Neural cell (in vitro differentiated cells): Measurements from ENCODE around the gene IRF7. TPM values are rescaled to one million over a fixed set of nuclear protein-coding genes. Genes with fewer than 3 reads are reported as not detected.

Source experiments
- H2AFZ ChIP-seq: fragments of 200-600, 300-800 bp; sonication (generic), shearing (Covaris generic); 2 replicates; pipeline ENCODE4 v1.6.0; 2014; ENCODE audit warnings: low read depth, mild to moderate bottlenecking, antibody characterized with exemption, low read length, moderate library complexity
- H3F3A ChIP-seq: fragments of 200-600 bp; shearing (Covaris generic); 2 replicates; pipeline ENCODE4 v1.6.1; 2016; ENCODE audit warnings: mild to moderate bottlenecking, moderate library complexity, mixed read lengths, antibody characterized with exemption, low read length; ENCODE audit not compliant: insufficient read depth, poor library complexity, severe bottlenecking
- H3K27ac ChIP-seq: fragments of 200-600, 300-800 bp; sonication (generic), shearing (Covaris generic); 2 replicates; pipeline ENCODE4 v1.5.1; 2014; ENCODE audit warnings: mild to moderate bottlenecking, low read length, moderate library complexity
- H3K27me3 ChIP-seq: fragments of 300-800, 200-600 bp; sonication (generic), shearing (Covaris generic); 2 replicates; pipeline ENCODE4 v1.6.0; 2014; ENCODE audit warnings: mild to moderate bottlenecking, low read depth, low read length, moderate library complexity; ENCODE audit not compliant: insufficient read depth
- H3K36me3 ChIP-seq: fragments of 300-800, 200-600 bp; sonication (generic), shearing (Covaris generic); 2 replicates; pipeline ENCODE4 v1.5.1; 2014; ENCODE audit warnings: mild to moderate bottlenecking, antibody characterized with exemption, low read length, moderate library complexity; ENCODE audit not compliant: insufficient read depth
- H3K4me2 ChIP-seq: fragments of 300-800, 200-600 bp; sonication (generic), shearing (Covaris generic); 2 replicates; pipeline ENCODE4 v1.6.0; 2014; ENCODE audit warnings: mild to moderate bottlenecking, low read length
- H3K4me3 ChIP-seq: fragments of 300-800, 200-600 bp; sonication (generic), shearing (Covaris generic); 2 replicates; pipeline ENCODE4 v1.5.1; 2014; ENCODE audit warnings: mild to moderate bottlenecking, low read length, moderate library complexity
- H3K79me2 ChIP-seq: fragments of 200-600 bp; shearing (Covaris generic); replicated peaks from 2 replicates; pipeline ENCODE4 v1.6.0; 2014; ENCODE audit warnings: mild to moderate bottlenecking, low read length, moderate library complexity; ENCODE audit not compliant: insufficient read depth
- H3K9ac ChIP-seq: fragments of 300-800, 200-600 bp; sonication (generic), shearing (Covaris generic); 2 replicates; pipeline ENCODE4 v1.6.1; 2016; ENCODE audit warnings: mild to moderate bottlenecking, low read length, mixed read lengths
- H3K9me2 ChIP-seq: fragments of 200-600 bp; shearing (Covaris generic); 2 replicates; pipeline ENCODE4 v1.6.1; 2016; ENCODE audit warnings: mild to moderate bottlenecking, low read length, mixed read lengths; ENCODE audit not compliant: insufficient read depth
- H3K9me3 ChIP-seq: fragments of 200-600, 300-800 bp; sonication (generic), shearing (Covaris generic); 2 replicates; pipeline ENCODE4 v1.6.1; 2016; ENCODE audit warnings: mild to moderate bottlenecking, mixed run types, low read length, moderate library complexity, mixed read lengths
- H4K20me1 ChIP-seq: fragments of 200-600 bp; shearing (Covaris generic); 2 replicates; pipeline ENCODE4 v1.6.1; 2016; ENCODE audit warnings: mild to moderate bottlenecking, mixed run types; ENCODE audit not compliant: insufficient read depth
- EP300 ChIP-seq: fragments of 450-650 bp; conservative IDR thresholded peaks from 2 replicates; pipeline ENCODE4 v1.6.1; 2014; ENCODE audit warnings: antibody characterized with exemption, mild to moderate bottlenecking, moderate library complexity; ENCODE audit not compliant: poor library complexity, severe bottlenecking
- EZH2 ChIP-seq: fragments of 200-600, 300-800 bp; shearing (Covaris generic), sonication (generic); IDR thresholded peaks from 2 replicates; pipeline ENCODE4 v1.6.1; 2014; ENCODE audit warnings: antibody characterized with exemption, low read length, borderline replicate concordance, mild to moderate bottlenecking; ENCODE audit not compliant: insufficient read depth, poor library complexity, severe bottlenecking
- MXI1 ChIP-seq: fragments of 450-650 bp; conservative IDR thresholded peaks from 2 replicates; pipeline ENCODE4 v1.6.1; 2014; ENCODE audit warnings: antibody characterized with exemption, mild to moderate bottlenecking; ENCODE audit not compliant: poor library complexity, severe bottlenecking
- POLR2AphosphoS5 ChIP-seq: IDR thresholded peaks from 2 replicates; pipeline ENCODE4 v1.6.1; 2012
- RAD21 ChIP-seq: fragments of 450-650 bp; conservative IDR thresholded peaks from 2 replicates; pipeline ENCODE4 v1.6.1; 2014; ENCODE audit warnings: antibody characterized with exemption, mild to moderate bottlenecking, moderate library complexity
- SMC3 ChIP-seq: fragments of 450-650 bp; conservative IDR thresholded peaks from 2 replicates; pipeline ENCODE4 v1.6.1; 2014; ENCODE audit warnings: antibody characterized with exemption, mild to moderate bottlenecking, moderate library complexity; ENCODE audit not compliant: poor library complexity
- TAF1 ChIP-seq: IDR thresholded peaks from 2 replicates; pipeline ENCODE4 v1.6.1; 2012; ENCODE audit warnings: low read depth
- polyA plus RNA-seq: library from polyadenylated mRNA; depleted of rRNA; stranded (reverse); fragments of >200 nt; gene quantifications from 2 replicates; pipeline ENCODE4 v1.2.3, GENCODE V29; 2014
- TF ChIP-seq, protein P1 (sequence below): IDR thresholded peaks from 2 replicates; pipeline ENCODE4 v1.6.1; 2012; ENCODE audit warnings: borderline replicate concordance
- TF ChIP-seq, protein P2 (sequence below): fragments of 450-650 bp; IDR thresholded peaks from 2 replicates; pipeline ENCODE4 v1.5.1; 2014; ENCODE audit warnings: antibody characterized with exemption, mild to moderate bottlenecking, moderate library complexity; ENCODE audit not compliant: poor library complexity, severe bottlenecking

IRF7 gene
- polyA plus RNA-seq, 1 donor from 2014 or later: 1.1 TPM

DNA sequence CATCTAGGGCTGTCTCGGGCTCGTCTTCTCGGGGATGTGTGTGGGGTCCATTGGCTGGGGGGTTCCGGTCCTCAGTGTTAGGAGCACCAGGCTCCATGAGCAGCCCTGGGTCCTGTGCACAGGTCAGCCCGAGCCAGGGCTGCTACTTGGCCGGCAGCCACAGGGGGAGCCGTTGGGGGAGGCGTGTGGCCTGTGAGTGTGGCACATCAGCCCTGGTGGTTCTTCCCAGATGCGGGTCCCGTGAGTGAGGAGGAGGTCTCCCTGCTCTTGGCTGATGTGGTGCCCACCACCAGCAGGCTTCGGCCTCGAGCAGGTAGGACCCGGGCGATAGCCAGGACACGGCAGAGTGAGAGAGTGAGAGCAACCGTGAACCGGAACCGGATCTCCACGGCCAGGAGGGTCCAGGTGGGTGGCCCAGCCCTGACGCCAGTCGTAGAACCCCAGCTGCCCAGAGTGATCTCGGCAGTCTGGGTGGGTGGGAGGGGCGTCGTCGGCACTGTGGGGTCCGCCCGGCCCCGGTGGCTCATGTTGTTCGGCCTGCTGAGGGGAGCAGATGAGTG lies 18.5 kb downstream of the IRF7 start:
- no peak for TF ChIP-seq MXI1
- TF ChIP-seq EZH2: no peak
- TF ChIP-seq, protein P1, sequence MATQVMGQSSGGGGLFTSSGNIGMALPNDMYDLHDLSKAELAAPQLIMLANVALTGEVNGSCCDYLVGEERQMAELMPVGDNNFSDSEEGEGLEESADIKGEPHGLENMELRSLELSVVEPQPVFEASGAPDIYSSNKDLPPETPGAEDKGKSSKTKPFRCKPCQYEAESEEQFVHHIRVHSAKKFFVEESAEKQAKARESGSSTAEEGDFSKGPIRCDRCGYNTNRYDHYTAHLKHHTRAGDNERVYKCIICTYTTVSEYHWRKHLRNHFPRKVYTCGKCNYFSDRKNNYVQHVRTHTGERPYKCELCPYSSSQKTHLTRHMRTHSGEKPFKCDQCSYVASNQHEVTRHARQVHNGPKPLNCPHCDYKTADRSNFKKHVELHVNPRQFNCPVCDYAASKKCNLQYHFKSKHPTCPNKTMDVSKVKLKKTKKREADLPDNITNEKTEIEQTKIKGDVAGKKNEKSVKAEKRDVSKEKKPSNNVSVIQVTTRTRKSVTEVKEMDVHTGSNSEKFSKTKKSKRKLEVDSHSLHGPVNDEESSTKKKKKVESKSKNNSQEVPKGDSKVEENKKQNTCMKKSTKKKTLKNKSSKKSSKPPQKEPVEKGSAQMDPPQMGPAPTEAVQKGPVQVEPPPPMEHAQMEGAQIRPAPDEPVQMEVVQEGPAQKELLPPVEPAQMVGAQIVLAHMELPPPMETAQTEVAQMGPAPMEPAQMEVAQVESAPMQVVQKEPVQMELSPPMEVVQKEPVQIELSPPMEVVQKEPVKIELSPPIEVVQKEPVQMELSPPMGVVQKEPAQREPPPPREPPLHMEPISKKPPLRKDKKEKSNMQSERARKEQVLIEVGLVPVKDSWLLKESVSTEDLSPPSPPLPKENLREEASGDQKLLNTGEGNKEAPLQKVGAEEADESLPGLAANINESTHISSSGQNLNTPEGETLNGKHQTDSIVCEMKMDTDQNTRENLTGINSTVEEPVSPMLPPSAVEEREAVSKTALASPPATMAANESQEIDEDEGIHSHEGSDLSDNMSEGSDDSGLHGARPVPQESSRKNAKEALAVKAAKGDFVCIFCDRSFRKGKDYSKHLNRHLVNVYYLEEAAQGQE: no peak
- no peak for TF ChIP-seq POLR2AphosphoS5
- no peak for TF ChIP-seq TAF1
- TF ChIP-seq, protein P2, sequence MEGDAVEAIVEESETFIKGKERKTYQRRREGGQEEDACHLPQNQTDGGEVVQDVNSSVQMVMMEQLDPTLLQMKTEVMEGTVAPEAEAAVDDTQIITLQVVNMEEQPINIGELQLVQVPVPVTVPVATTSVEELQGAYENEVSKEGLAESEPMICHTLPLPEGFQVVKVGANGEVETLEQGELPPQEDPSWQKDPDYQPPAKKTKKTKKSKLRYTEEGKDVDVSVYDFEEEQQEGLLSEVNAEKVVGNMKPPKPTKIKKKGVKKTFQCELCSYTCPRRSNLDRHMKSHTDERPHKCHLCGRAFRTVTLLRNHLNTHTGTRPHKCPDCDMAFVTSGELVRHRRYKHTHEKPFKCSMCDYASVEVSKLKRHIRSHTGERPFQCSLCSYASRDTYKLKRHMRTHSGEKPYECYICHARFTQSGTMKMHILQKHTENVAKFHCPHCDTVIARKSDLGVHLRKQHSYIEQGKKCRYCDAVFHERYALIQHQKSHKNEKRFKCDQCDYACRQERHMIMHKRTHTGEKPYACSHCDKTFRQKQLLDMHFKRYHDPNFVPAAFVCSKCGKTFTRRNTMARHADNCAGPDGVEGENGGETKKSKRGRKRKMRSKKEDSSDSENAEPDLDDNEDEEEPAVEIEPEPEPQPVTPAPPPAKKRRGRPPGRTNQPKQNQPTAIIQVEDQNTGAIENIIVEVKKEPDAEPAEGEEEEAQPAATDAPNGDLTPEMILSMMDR: no peak
- no peak for TF ChIP-seq EP300
- TF ChIP-seq SMC3: no peak
- no peak for TF ChIP-seq RAD21

DNA sequence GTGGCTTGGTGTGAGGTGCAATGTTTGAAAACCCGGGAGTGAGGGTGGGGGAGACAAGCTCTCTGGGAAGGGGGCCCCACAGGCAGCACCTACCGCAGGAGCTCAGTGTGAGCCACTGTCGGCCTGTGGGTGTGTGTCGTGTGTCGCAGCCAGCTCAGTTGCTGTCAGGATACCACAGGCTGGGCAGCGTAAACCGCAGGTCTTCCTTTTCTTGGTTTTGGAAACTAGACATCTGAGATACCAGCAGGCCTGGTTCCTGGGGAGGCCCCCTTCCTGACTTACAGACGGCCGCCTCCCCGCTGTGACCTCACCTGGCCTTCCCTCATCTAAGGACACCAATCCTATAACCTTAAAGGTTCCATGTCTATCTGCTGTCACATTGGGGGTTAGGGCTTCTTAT lies 19.4 kb downstream of the IRF7 start:
- Histone ChIP-seq H2AFZ (no peak overlapping the region), H3K4me3 (no peak overlapping the region), H3K9me2 (no peaks in the 10 kb centered on the region), H3K9ac (no peak overlapping the region), H4K20me1 (no peaks in the 10 kb centered on the region), H3K9me3 (no peaks in the 10 kb centered on the region), H3K36me3 (peaks cover 4% of the 10 kb centered on the region), H3K79me2 (no peaks in the 10 kb centered on the region), H3F3A (no peaks in the 10 kb centered on the region), H3K4me2 (no peak overlapping the region), H3K27ac (no peak overlapping the region), H3K27me3 (no peaks in the 10 kb centered on the region)
- TF ChIP-seq TAF1 (no peak), RAD21 (no peak), EZH2 (no peak), SMC3 (no peak), EP300 (no peak), POLR2AphosphoS5 (no peak), MXI1 (no peak)
- TF ChIP-seq, protein P1: no peak
- TF ChIP-seq, protein P2: no peak

More for the DNA sequence above, 18.5 kb downstream of the IRF7 start:
- peaks cover 4% of the 10 kb centered on the region for H3K36me3 ChIP-seq
- H2AFZ ChIP-seq: no peak overlapping the region
- H3K27ac ChIP-seq: no peak overlapping the region
- no peaks in the 10 kb centered on the region for H3K27me3 ChIP-seq
- H3K4me2 ChIP-seq: no peak overlapping the region
- H4K20me1 ChIP-seq: no peaks in the 10 kb centered on the region
- H3K9ac ChIP-seq: no peak overlapping the region
- H3K9me3 ChIP-seq: no peaks in the 10 kb centered on the region
- no peaks in the 10 kb centered on the region for H3F3A ChIP-seq
- no peaks in the 10 kb centered on the region for H3K9me2 ChIP-seq
- H3K79me2 ChIP-seq: no peaks in the 10 kb centered on the region
- no peak overlapping the region for H3K4me3 ChIP-seq
